Measurements from ENCODE around the gene DCAKD.
A peak's percentile ranks its signal among the peaks of the same experiment; 100 is the strongest.

The DCAKD gene

DNA sequence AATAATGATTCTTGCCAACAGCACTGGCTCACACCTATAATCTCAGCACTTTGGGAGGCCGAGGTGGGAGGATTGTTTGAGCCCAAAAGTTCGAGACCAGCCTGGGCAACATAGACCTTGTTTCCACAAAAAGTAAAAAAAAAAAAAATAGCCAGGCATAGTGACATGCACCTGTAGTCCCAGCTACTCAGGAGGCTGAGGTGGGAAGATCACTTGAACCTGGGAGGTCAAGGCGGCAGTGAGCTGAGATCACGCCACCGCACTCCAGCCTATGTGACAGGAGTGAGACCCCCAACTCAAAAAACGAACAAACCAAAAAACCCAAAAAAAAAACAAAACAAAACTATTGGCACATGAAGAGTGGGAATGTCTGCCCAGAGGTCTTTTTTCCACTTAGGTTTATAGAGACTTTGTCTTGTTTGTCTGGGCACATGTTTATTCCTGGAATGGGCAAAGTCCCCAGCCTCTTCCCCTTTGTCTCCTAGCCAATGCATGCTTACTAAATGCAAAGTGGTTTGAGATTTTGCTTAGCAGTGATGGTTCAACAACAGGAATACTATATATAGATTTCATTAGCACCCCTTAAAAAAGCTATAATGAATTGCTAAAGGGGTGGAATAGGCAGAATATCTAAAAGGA lies 35.6 kb upstream of the DCAKD start:
- H3K4me3 ChIP-seq (replicated peaks in 1 of 2; ENCODE audit: low read depth in 2 of 2, low read length in 2 of 2): no peak overlapping the region
- DNase-seq (ENCODE audit: low read depth in 2 of 2): no peak
- TF ChIP-seq, protein P1, sequence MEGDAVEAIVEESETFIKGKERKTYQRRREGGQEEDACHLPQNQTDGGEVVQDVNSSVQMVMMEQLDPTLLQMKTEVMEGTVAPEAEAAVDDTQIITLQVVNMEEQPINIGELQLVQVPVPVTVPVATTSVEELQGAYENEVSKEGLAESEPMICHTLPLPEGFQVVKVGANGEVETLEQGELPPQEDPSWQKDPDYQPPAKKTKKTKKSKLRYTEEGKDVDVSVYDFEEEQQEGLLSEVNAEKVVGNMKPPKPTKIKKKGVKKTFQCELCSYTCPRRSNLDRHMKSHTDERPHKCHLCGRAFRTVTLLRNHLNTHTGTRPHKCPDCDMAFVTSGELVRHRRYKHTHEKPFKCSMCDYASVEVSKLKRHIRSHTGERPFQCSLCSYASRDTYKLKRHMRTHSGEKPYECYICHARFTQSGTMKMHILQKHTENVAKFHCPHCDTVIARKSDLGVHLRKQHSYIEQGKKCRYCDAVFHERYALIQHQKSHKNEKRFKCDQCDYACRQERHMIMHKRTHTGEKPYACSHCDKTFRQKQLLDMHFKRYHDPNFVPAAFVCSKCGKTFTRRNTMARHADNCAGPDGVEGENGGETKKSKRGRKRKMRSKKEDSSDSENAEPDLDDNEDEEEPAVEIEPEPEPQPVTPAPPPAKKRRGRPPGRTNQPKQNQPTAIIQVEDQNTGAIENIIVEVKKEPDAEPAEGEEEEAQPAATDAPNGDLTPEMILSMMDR (IDR thresholded peaks at IDR 0.05; ENCODE audit: low read depth, low read length): no peak

DNA sequence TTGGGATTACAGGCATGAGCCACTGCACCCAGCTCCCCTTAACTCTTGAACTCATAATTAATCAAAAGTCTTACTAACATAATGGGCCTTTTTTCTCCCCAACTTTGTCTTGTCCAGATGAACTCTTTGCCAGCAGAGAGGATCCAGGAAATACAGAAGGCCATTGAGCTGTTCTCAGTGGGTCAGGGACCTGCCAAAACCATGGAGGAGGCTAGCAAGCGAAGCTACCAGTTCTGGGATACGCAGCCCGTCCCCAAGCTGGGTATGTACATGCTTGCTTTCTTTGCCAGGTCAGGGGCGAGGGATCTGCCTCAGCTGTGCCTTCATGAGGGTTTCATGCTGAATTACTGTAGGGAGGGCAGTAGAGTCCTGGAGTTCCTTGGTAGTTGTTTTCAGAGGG lies 35.0 kb upstream of the DCAKD start:
- TF ChIP-seq, protein P1 (IDR thresholded peaks at IDR 0.05; ENCODE audit: low read depth, low read length): no peak
- no peak for DNase-seq (ENCODE audit: low read depth in 2 of 2)
- no peak overlapping the region for H3K4me3 ChIP-seq (replicated peaks in 1 of 2; ENCODE audit: low read depth in 2 of 2, low read length in 2 of 2)

DNA sequence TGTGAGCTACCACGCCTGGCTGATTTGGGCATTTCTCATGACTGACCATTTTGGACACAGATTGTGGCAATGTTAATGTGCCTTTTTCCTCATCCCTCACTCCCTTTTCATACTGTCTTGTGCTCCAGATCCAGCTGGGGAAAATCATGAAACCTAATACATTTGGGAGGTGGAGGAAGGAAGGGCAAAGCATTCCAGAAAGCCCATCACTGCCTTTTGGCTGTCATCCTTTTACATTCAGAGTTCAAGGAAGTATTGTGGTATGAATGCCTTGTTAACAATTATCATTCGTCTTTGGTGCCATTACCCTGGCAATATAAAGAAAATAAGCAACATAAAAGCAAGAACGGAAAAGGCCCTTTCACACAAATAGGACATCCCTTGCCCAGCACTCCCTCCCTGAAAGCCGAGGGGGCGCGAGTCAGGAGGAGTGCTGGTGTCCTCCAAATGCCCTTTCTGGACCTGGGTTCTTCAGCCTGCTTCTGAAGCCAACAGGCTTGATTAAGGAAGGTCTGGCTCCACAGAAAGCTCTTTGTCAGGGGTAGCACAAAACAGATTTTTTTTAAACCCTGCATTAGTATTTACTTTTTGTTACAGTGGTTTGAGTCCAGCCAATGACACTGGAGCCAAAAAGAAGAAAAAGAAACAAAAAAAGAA lies 29.7 kb upstream of the DCAKD start:
- no peak overlapping the region for H3K4me3 ChIP-seq (replicated peaks in 1 of 2; ENCODE audit: low read depth in 2 of 2, low read length in 2 of 2)
- TF ChIP-seq, protein P1 (IDR thresholded peaks at IDR 0.05; ENCODE audit: low read depth, low read length): no peak

DNA sequence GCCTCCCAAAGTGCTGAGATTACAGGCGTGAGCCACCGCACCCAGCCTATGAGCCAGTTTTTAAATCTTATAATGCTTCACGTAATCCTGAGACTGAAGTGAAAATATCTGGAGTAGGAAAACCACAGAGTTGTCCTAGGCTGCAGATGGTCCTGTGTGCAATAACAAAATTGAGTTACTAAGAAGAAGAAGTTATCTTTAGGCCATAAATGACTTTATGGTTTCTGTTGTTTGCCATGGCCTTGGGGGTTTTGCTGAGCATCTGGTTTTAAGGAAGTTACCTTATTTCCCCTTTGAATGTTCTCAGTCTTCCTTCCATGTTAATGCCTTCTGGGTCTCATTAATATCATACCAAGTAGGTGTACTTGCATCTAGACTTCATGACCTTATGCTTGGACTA lies 26.2 kb upstream of the DCAKD start:
- H3K4me3 ChIP-seq (replicated peaks in 1 of 2; ENCODE audit: low read depth in 2 of 2, low read length in 2 of 2): no peak overlapping the region
- DNase-seq (ENCODE audit: low read depth in 2 of 2): no peak
- TF ChIP-seq, protein P1 (IDR thresholded peaks at IDR 0.05; ENCODE audit: low read depth, low read length): no peak

More for the DNA sequence above, 29.7 kb upstream of the DCAKD start:
- DNase-seq (ENCODE audit: low read depth in 2 of 2): peak in 1 of 2 donors; percentile 37

DNA sequence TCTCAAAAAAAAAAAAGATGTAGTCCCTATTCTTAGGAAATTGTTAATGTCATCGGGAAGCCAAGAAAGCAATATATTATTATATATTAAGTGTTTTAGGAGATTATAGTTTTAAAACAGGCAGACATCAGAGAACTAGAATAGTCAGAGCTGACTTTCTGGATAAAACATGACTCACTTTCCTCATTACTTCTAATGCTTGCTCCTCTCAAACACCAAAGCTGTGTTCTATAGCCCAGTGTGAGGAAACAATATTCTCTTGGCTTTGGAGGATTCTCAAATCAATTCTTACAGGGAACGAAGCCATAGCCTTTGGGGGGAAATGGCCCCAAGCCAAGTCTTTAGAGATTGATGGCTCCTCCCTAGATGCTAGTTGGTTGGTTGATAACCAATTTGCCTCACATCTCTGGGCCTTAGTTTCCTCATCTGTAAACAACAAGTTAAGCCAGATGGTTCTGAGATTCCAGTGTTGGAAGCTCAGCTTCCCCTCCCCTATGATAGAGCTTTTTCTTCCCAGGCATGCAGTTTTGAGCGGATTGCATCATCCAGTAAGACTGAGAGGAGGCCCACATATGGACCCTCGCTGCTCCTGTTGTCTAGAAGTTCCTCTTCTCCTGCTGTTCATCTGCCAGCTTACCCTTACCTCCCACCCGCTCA lies 22.1 kb upstream of the DCAKD start:
- TF ChIP-seq, protein P1 (IDR thresholded peaks at IDR 0.05; ENCODE audit: low read depth, low read length): no peak
- no peak overlapping the region for H3K4me3 ChIP-seq (replicated peaks in 1 of 2; ENCODE audit: low read depth in 2 of 2, low read length in 2 of 2)
- DNase-seq (ENCODE audit: low read depth in 2 of 2): peak; percentile 61 to 92

DNA sequence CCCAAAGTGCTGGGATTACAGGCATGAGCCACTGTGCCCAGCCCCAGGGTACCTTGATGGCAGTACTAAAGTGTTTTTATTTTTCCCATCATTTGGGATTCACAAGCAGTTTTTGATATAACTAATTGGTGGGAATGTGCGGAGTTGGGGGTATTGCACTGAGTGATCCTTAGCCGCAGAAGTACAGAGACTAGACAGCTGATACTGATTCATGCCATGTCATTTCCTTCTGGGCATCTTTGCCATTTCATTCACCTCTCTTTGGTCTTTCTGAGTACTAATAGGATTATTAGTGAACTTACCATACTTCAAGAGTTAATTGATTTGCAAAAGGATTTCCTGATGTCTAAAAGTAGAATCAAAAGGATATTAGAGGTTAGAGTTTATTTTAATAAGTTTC lies 19.4 kb upstream of the DCAKD start:
- DNase-seq (ENCODE audit: low read depth in 2 of 2): peak in 1 of 2 donors; percentile 23
- TF ChIP-seq, protein P1 (IDR thresholded peaks at IDR 0.05; ENCODE audit: low read depth, low read length): no peak
- no peak overlapping the region for H3K4me3 ChIP-seq (replicated peaks in 1 of 2; ENCODE audit: low read depth in 2 of 2, low read length in 2 of 2)
